CD4-positive, alpha-beta T cell treated with Interleukin-4 for 1 hour (primary cell): ENCODE measurements around the gene FHIP1A.
A peak's percentile ranks its signal among the peaks of the same experiment; 100 is the strongest.
"Not testable (repeated sequence)": the region's sequence is repeated elsewhere in the genome, so short reads cannot be mapped to it uniquely, and the experiment has no call there.

ENCODE experiments used
- DNase-seq, 2 donors: peaks; one replicate each; pipeline ENCODE4 v3.0.0-alpha.2; 2020 to 2022

The FHIP1A gene

GRCh38 chr4:151408630-151409469 lies at the start of gene FHIP1A:
TSS of gene FHIP1A (plus strand) at chr4:151409176. CDS start at chr4:151566260, 157,084 bp downstream.
- DNase-seq: peak; percentile 86 to 89

DNA sequence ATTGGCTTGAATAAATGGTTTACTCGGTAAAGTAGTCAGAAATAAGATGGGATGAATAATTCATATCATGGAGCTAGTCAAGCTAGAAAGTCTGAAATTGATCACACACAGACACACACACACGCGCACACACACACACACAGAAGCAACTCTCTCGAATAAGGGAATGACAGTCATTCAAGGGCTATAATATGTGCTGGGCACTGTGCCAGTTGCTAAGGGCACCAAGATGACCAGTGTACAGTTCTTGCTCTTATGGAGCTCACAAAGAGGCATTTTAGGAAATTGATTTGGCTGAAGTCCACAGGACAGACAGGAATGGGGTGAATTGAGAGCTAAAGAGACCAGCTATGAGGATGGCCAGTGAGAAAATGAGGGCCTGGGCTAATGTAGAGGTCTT lies 49.4 kb upstream of the FHIP1A start:
- no peak for DNase-seq

- DNase-seq: no peak
Measured at GRCh38 chr4:151361126-151361525, 47.9 kb upstream of the FHIP1A start.

DNA sequence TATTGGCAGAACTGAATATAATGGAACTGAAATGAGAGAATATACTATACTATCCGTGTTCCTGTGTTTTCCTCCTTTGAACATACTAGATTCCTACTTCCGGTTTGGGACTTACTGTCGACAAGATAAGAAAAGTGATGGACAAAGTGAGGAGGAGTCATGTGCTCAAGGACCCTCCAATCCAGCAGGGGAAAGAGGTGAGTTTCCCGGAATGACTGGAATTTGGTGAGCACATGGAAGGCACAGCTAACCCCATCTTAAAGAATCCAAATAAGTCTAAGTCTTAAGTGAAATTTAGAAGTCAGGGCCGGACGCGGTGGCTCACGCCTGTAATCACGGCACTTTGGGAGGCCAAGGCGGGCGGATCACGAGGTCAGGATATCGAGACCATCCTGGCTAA lies 47.0 kb upstream of the FHIP1A start:
- DNase-seq: no peak

- DNase-seq: peak; percentile 78 to 80
Measured at GRCh38 chr4:151362404-151363164, 46.4 kb upstream of the FHIP1A start.

GRCh38 chr4:151376540-151376939 lies 32.4 kb upstream of the FHIP1A start:
- DNase-seq: no peak

DNA sequence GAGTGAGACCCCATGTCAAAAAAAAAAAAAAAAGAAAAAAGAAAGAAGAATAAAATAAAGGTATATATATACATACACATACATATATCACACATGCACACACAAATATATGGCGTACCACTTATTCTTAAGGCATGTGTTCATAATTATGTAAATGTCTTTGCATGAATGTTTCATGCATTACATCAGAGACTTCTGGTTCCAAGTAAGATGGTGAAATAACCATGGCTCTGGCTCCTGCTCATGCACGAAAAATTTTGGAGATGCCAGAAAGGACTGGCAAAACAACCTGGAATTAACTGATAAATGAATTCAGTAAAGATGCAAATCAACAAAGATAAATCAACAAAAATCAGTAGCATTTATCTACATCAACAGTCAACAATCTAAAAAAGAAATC lies 19.7 kb upstream of the FHIP1A start:
- no peak for DNase-seq

- DNase-seq: not testable (repeated sequence)
Measured at GRCh38 chr4:151389799-151390198, 19.2 kb upstream of the FHIP1A start.

DNA sequence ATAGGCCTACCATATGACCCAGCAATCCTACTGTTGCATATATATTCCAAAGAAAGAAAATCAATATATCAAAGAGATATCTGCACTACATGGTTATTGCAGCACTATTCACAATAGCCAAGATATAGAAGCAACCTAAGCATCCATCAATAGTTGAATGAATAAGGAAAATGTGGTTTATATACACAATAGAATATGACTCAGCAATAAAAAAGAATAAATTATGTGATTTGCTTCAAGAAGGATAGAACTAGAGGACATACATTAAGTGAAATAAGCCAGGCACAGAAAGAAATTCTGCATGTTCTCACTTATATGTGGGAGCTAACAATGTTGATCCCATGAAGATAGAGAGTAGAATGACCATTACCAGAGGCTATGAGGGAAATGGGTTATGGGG lies 13.1 kb upstream of the FHIP1A start:
- no peak for DNase-seq

DNA sequence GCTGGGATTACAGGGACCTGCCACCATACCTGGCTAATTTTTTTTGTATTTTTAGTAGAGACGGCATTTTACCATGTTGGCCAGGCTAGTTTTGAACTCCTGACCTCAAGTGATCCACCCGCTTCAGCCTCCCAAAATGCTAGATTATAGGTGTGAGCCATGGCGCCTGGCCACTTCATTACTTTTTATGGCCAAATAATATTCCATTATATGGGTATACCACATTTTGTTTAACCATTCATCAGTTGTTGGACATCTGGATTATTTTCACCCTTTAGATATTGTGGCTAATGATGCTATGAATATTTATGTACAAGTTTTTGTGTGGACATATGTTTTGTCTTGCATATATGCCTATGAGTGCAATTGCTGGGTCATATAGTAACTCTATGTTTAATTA lies 8.6 kb upstream of the FHIP1A start:
- DNase-seq: no peak

DNA sequence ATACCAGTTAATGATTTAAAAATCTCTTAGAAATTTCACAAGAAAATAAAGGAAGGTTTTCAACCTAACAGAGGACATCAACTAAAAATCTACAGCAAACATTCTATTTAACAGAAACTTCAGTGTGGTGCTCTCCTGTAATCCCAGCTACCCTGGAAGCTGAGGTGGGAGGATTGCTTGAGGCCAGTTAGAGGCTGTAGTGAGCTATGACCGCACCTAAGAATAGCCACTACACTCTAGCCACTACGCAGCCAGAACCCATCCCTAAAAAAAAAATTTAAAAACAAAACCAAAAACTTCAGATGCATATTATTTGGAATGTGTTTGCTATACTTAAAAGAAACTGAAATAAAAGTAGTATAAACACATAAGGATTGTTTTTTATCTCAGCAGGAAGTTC lies 7.2 kb upstream of the FHIP1A start:
- no peak for DNase-seq

GRCh38 chr4:151402145-151402865 lies 6.7 kb upstream of the FHIP1A start:
- DNase-seq: no peak

DNA sequence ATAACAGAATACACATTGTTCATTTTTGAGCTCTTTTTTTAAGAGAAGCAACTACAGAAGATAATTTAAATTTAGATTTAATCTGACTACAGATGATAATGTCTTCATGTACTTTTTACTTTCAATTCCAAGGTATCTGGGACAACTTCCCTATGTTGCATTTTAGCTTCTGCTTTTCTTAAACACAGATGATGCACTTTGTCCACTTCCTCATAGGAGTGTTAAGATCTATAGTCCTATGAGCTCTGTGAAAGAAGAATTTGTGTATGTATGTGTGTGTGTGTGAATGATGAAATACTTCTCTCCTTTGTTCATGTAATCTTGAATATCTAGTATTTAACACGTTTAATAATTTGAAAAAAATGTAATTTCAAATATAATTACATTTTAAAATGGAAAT lies 5.3 kb upstream of the FHIP1A start:
- no peak for DNase-seq

- DNase-seq: not testable (repeated sequence)
Measured at GRCh38 chr4:151404802-151405201, 4.2 kb upstream of the FHIP1A start.

- no peak for DNase-seq
Measured at GRCh38 chr4:151407018-151407417, 2.0 kb upstream of the FHIP1A start.

DNA sequence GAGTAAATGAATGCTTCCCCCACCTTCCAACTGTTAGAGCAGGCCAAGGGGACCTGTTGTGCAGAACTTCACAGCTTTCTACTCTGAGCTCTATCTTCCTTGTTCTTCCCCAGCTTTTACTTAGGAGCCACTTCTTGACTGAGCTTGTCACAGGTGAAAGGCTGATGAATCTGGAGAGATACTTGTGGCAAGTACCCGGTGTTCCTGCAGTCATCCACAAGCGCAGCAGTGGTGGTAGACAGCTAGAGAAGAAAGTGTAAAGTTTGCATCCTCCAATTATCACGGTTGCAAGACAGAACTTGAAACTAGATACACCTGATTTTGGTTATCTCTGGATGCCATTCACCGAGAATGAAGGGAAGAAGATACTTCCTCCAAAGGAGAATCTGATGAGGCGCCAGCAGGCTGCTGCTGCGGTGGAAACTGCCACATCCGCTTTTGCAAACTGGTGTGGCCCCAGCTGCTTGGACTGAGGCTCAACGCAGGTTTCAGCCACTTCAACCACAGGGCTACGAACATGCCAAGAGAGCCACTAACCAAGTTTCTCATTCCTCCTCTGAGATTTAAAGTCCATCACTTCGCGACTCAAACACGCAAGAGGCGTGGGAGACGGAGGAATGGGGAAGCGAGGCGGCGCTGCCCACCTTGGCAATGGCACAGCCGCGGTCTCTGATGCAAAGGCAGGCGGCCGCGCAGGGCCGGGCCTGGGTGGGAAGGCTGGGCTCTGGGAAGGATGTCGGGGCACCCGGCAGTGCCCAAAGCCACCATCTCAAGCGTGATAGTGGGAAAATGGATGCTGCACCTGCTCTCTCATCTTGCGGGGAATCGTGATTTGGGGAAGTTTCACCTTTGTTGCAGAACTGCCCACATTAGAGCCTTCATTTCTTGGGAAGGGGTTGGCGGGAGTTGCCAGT lies 1.3 kb upstream of the FHIP1A start:
- DNase-seq: peak; percentile 45 to 53

DNA sequence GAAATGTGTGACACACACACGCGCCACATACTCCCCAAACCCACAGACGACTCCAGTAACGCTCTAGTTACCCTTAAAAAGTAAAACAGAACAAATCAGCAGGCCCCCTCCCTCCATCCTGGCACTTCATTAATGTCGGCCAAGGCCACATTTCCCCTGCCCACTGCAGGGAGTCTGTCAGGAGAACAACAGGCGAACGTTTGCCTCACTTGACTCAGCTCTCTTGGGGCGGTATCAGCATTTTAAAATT lies 671 bp upstream of the FHIP1A start:
- no peak for DNase-seq

DNA sequence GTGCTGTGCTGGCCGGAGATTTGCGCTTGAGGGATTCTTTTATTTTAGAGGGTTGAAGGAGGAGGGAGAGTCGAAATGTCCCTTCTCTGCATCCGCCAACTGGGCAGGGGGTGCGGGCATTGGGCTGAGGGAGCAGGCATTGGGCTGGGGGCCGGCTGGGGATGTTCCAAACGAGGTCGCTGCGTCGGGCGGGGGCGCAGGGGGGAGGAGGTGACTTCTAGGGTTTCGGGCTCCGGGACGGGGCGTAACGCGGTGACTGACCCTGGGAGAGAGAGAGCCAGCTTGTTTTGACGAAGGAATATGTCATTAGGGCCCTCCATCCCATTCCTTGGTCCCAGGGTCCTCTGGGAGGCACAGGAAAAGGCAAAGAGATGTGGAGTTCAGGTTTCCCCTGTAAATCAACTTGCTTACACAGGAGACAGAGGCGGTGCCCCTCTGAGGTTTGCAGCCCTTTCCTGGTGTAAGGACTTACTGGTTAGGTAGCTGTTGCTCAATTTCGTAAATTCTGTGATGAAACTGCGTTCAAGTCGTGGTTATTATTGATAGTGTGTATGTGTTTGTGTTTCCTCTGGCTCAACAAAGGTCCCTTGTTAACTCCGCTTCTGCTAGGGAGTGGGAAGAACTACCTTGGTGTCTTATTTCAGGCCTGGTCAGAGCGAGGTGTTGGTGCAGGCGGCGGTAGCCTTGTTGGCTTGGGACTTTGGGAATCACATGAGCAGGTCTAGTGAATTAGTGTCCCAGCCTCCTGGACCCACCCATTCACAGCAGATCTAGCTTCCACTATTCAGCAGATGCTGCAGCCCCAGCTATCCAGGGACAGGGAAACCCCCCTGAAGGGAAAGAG lies 716 bp downstream of the FHIP1A start:
- DNase-seq: peak; percentile 11 to 12

DNA sequence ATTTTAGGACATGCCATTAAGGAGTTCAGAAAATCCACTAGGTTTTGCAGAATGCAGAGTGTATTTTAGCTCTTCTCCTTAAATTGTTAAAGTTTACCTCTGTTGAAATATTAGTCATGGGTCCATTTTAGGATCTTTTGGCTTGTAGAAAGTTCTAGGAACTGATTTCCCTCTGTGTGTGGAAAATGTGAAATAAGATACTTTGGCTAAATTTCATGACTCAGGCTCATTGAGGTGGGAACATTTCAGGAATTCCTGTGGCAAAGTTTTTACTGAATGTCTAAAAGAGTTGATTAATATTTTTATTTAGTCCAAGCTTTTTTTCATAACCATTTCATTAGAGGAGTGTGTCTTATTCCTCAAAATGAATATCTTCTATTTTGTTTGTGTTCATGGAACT lies 7.0 kb downstream of the FHIP1A start:
- no peak for DNase-seq

DNA sequence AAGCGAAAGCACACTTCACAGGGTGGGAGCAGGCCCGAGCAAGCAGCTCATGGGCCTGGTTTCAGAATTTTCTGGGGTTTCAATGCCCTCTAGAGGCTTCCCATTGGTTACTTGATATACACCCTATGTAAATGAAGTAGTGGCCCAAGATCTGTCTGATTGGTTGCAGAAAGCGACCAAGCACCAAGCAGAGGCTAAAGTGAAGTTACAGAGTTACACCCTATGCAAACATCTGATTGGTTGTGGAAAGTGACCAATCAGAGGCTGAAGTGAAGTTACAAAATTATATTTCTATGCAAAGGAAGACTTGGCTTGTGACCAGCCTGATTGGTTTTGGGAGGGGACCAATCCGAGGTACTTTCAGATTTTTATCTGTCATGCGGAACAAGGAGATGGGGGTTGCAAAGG lies 8.2 kb downstream of the FHIP1A start:
- DNase-seq: no peak

DNA sequence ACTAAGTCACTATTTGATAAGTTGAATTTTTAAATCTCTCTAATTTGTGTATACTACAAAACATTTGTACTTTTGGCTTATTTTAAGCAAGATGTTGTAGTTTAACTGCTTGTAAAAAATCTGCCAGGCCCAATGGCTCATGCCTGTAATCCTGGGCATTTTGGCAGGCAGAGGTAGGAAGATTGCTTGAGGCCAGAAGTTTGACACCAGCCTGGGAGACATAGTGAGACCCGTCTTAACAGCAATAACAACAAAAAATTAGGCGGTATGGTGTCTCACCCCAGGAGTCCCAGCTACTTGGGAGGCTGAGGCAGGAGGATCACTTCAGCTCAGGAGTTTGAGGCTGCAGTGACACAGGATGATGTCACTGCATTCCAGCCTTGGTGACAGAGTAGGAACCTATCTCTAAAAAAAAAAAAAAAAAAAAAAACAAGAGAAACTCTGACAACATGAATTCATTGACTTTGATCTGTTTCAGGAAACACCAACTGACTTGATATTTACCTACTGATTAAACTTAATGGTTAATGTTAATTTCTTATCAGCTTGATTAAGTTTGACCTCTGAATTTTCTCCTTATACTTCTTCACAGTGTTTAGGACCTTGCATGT lies 8.9 kb downstream of the FHIP1A start:
- no peak for DNase-seq
